Ovary (tissue), 9 donors: ENCODE results near the gene HERPUD2. TPM values are rescaled to one million over a fixed set of nuclear protein-coding genes. Genes with fewer than 3 reads are reported as not detected.

Experiments used
- DNase-seq, 5 donors: peaks; one replicate each; pipeline ENCODE4 v3.0.0-alpha.2; 2019 to 2020
- H3K27ac ChIP-seq, 2 donors: fragments of 200-600 bp; one replicate each; pipeline versions ENCODE4 v1.5.1 to v1.8.0; 2019 to 2022
- H3K27me3 ChIP-seq: fragments of 200-600 bp; one replicate; pipeline ENCODE4 v1.8.0; 2022
- H3K36me3 ChIP-seq: fragments of 200-600 bp; sonication (generic); one replicate; pipeline ENCODE4 v1.5.1; 2019
- H3K4me1 ChIP-seq: one replicate; pipeline ENCODE4 v1.8.1; 2013; ENCODE audit warnings: mild to moderate bottlenecking, moderate library complexity; ENCODE audit not compliant: insufficient read depth
- H3K4me3 ChIP-seq: fragments of 200-600 bp; sonication (generic); one replicate; pipeline ENCODE4 v1.5.1; 2017
- H3K9me3 ChIP-seq, 2 donors: fragments of 200-600 bp in 1 of 2; sonication (generic) in 1 of 2; one replicate each; pipeline versions ENCODE4 v1.5.1 to v1.8.1; 2013 to 2019; ENCODE audit warnings: mild to moderate bottlenecking in 1 of 2, moderate library complexity in 1 of 2
- CTCF ChIP-seq, 3 donors: fragments of 450-650 bp in 2 of 3; fragments of 200-600 bp in 1 of 3; IDR thresholded peaks; one replicate each; pipeline versions ENCODE4 v1.5.1 to v1.8.0; 2016 to 2022; ENCODE audit warnings: antibody characterized with exemption in 3 of 3, mild to moderate bottlenecking in 1 of 3
- EP300 ChIP-seq: sonication (generic); formaldehyde crosslinking; IDR thresholded peaks from one replicate; pipeline ENCODE4 v1.6.1; 2017; ENCODE audit warnings: antibody characterized with exemption
- POLR2A ChIP-seq: fragments of 450-650 bp; IDR thresholded peaks from one replicate; pipeline ENCODE4 v1.6.1; 2017; ENCODE audit warnings: antibody characterized with exemption, mild to moderate bottlenecking, moderate library complexity
- WGBS, 3 donors: extraction: QIAGEN DNeasy Blood & Tissue Kit in 1 of 3; methylation state at CpG; one replicate each; pipeline versions ENCODE4 v1.1.5 to v1.1.7; 2013 to 2017; 5-methylcytosine and 5-hydroxymethylcytosine counted together
- intact Hi-C, 4 donors: fragments of 100-400 bp; cut with DNase I; formaldehyde crosslinking; loops; one replicate each; pipeline versions ENCODE4 v1.11.0 to v1.15.1; 2022 to 2023
- polyA plus RNA-seq, 2 donors: library from polyadenylated mRNA; stranded (reverse); fragments of 200-250 nt in 1 of 2; fragments of 350-450 nt in 1 of 2; fragmentation: Illumina TruSeq in 1 of 2; extraction: RNeasy Lipid Tissue Mini Kit (QIAGEN cat#74804) in 1 of 2; gene quantifications; one replicate each; pipeline ENCODE4 v1.2.3, GENCODE V29; 2013 to 2014
- total RNA-seq, 7 donors: library from RNA; depleted of rRNA in 2 of 7; stranded (reverse); fragments of >200 nt in 2 of 7; fragmentation: NEBNext Ultra II Directional in 3 of 7; extraction: Animal tissue kit (Norgen Biotek cat#: 25700) in 3 of 7; gene quantifications; one replicate each; pipeline versions ENCODE4 v1.1.0 to v1.2.4, GENCODE V29; 2016 to 2023
- donor health status: DM: no; HTN: no; CAD: no; lungs with moderate emphysema.
- donor health status: DM: no; HTN: no; CAD: no.
- donor health status: Bipolar disorder and iron deficiency.
- donor health status: DM: yes; HTN: yes; CAD: no.
- donor health status: DM: no; HTN: no; CAD: no.
- donor health status: DM: yes; HTN: yes; CAD: no.

HERPUD2 gene
- total and polyA plus RNA-seq, 9 donors: 31.9 to 39.9 (median 38.7) TPM

- no peak for DNase-seq
- no peaks in the 10 kb centered on the region for H3K36me3 ChIP-seq
- H3K27ac ChIP-seq: no peak overlapping the region
- peaks cover 3% of the 10 kb centered on the region for H3K4me1 ChIP-seq
- intact Hi-C loops: no loop called here
- TF ChIP-seq CTCF (IDR thresholded peaks at IDR 0.05) (no peak), POLR2A (no peak), EP300 (no peak)
- 61 to 66% (median 65%) methylated on average over 7 of the region's 7 CpGs for WGBS, 3 donors
- no peaks in the 10 kb centered on the region for H3K9me3 ChIP-seq
- no peak overlapping the region for H3K4me3 ChIP-seq
- H3K27me3 ChIP-seq: no peaks in the 10 kb centered on the region
Measured at GRCh38 chr7:35722054-35722849, 27.3 kb upstream of the HERPUD2 start.

- WGBS, 3 donors: 87 to 93% (median 91%) methylated on average over 2 of the region's 2 CpGs
- H3K4me3 ChIP-seq: no peak overlapping the region
- TF ChIP-seq EP300 (no peak), POLR2A (no peak), CTCF (IDR thresholded peaks at IDR 0.05) (no peak)
- H3K9me3 ChIP-seq: no peaks in the 10 kb centered on the region
- no peak overlapping the region for H3K27ac ChIP-seq
- intact Hi-C loops: no loop called here
- no peak for DNase-seq
- H3K36me3 ChIP-seq: no peaks in the 10 kb centered on the region
- H3K27me3 ChIP-seq: no peaks in the 10 kb centered on the region
- peaks cover 5% of the 10 kb centered on the region for H3K4me1 ChIP-seq
Measured at GRCh38 chr7:35721288-35721687, 26.4 kb upstream of the HERPUD2 start.

- TF ChIP-seq POLR2A: no peak
- TF ChIP-seq CTCF (IDR thresholded peaks at IDR 0.05): no peak
- no peak for TF ChIP-seq EP300
- intact Hi-C loops: no loop called here
- no peak for DNase-seq
- peaks cover 5% of the 10 kb centered on the region for H3K4me1 ChIP-seq
- no peaks in the 10 kb centered on the region for H3K27me3 ChIP-seq
- no peaks in the 10 kb centered on the region for H3K9me3 ChIP-seq
- no peak overlapping the region for H3K27ac ChIP-seq
- no peak overlapping the region for H3K4me3 ChIP-seq
- no peaks in the 10 kb centered on the region for H3K36me3 ChIP-seq
Measured at GRCh38 chr7:35720849-35721248, 25.9 kb upstream of the HERPUD2 start.

GRCh38 chr7:35720032-35720431 lies 25.1 kb upstream of the HERPUD2 start:
- Histone ChIP-seq H3K36me3 (no peaks in the 10 kb centered on the region), H3K27me3 (no peaks in the 10 kb centered on the region), H3K27ac (no peak overlapping the region), H3K4me1 (peaks cover 5% of the 10 kb centered on the region), H3K4me3 (no peak overlapping the region), H3K9me3 (no peaks in the 10 kb centered on the region)
- TF ChIP-seq POLR2A (no peak), EP300 (no peak), CTCF (IDR thresholded peaks at IDR 0.05) (no peak)
- intact Hi-C loops: no loop called here
- no peak for DNase-seq
- WGBS, 3 donors: 97 to 100% (median 97%) methylated on average over 1 of the region's 1 CpG
